B cell (primary cell): ENCODE measurements around the gene MBD3. TPM values are rescaled to one million over a fixed set of nuclear protein-coding genes. Genes with fewer than 3 reads are reported as not detected.

Experiments
- ATAC-seq: fragments of 200-7000 bp; cut with Tn5 transposase; one replicate; pipeline ENCODE4 v1.10.0; 2021; ENCODE audit warnings: low read depth, mild to moderate bottlenecking, moderate number of reproducible peaks, moderate library complexity
- CTCF ChIA-PET: fragments of 350-600 bp; sonication (Branson Sonifier 250); formaldehyde crosslinking; loops from one replicate; lab custom pipeline; 2021; ENCODE audit warnings: antibody characterized with exemption, inconsistent platforms; lab: Charles Lee
- POLR2A ChIA-PET: fragments of 350-600 bp; sonication (Branson Sonifier 250); formaldehyde crosslinking; loops from one replicate; lab custom pipeline; 2021; ENCODE audit warnings: antibody characterized with exemption; lab: Charles Lee
- DNase-seq: peaks from one replicate; pipeline ENCODE4 v3.0.0; 2013
- H2AFZ ChIP-seq: 2 replicates; pipeline ENCODE4 v1.6.1; 2012; ENCODE audit warnings: mild to moderate bottlenecking, low read depth, low read length; ENCODE audit not compliant: insufficient read depth, poor library complexity, severe bottlenecking
- H3K27ac ChIP-seq, 2 donors: 1 replicate in 1 of 2; 2 replicates in 1 of 2; pipeline ENCODE4 v1.5.1; 2012 to 2013; ENCODE audit warnings: low read length in 2 of 2, mild to moderate bottlenecking in 2 of 2, moderate library complexity in 1 of 2
- H3K27me3 ChIP-seq, 4 experiments: fragments of 200-600 bp in 1 of 4; sonication (generic) in 1 of 4; replicated peaks in 1 of 4; 1 replicate in 2 of 4; 2 replicates in 2 of 4; pipeline versions ENCODE4 v1.6.1 to v1.7.0; 2013 to 2016; ENCODE audit warnings: low read length in 3 of 4, mild to moderate bottlenecking in 2 of 4, mixed read lengths in 1 of 4, moderate library complexity in 1 of 4; ENCODE audit not compliant: insufficient read depth in 4 of 4, control insufficient read depth in 3 of 4; ENCODE audit errors: control extremely low read depth in 1 of 4
- H3K36me3 ChIP-seq, 2 experiments: replicated peaks in 1 of 2; 1 replicate in 1 of 2; 2 replicates in 1 of 2; pipeline versions ENCODE4 v1.6.1 to v1.7.1; 2013; ENCODE audit warnings: low read length in 1 of 2; ENCODE audit not compliant: insufficient read depth in 2 of 2, control insufficient read depth in 1 of 2; ENCODE audit errors: control extremely low read depth in 1 of 2, extremely low read depth in 1 of 2
- H3K4me1 ChIP-seq, 2 donors: fragments of 200-600 bp in 1 of 2; sonication (generic) in 1 of 2; 1 replicate in 1 of 2; 2 replicates in 1 of 2; pipeline versions ENCODE4 v1.5.1 to v1.6.1; 2013 to 2017; ENCODE audit warnings: low read length in 2 of 2; ENCODE audit not compliant: control insufficient read depth in 2 of 2, insufficient read depth in 2 of 2
- H3K4me2 ChIP-seq: replicated peaks from 2 replicates; pipeline ENCODE3; 2012; ENCODE audit warnings: mild to moderate bottlenecking, low read depth, low read length; ENCODE audit not compliant: poor library complexity, severe bottlenecking
- H3K4me3 ChIP-seq, 5 experiments: fragments of 200-600 bp in 1 of 5; sonication (generic) in 1 of 5; 1 replicate in 3 of 5; 2 replicates in 2 of 5; pipeline versions ENCODE4 v1.5.1 to v1.7.0; 2011 to 2016; ENCODE audit warnings: low read length in 4 of 5, mild to moderate bottlenecking in 4 of 5, low read depth in 2 of 5, control low read depth in 1 of 5, moderate library complexity in 1 of 5; ENCODE audit not compliant: insufficient read depth in 1 of 5; ENCODE audit errors: control extremely low read depth in 1 of 5, extremely low read depth in 1 of 5
- H3K79me2 ChIP-seq: fragments of 200-600 bp; sonication (generic); one replicate; pipeline ENCODE4 v1.6.0; 2016; ENCODE audit warnings: low read length; ENCODE audit not compliant: control insufficient read depth, insufficient read depth
- H3K9ac ChIP-seq: fragments of 200-600 bp; sonication (generic); 2 replicates; pipeline ENCODE4 v1.6.1; 2017; ENCODE audit warnings: mild to moderate bottlenecking, low read length, moderate library complexity
- H3K9me3 ChIP-seq, 3 donors: one replicate each; pipeline versions ENCODE4 v1.6.1 to v1.7.1; 2013; ENCODE audit warnings: low read length in 2 of 3; ENCODE audit not compliant: control insufficient read depth in 2 of 3, insufficient read depth in 1 of 3; ENCODE audit errors: control extremely low read depth in 1 of 3
- H4K20me1 ChIP-seq: 2 replicates; pipeline ENCODE4 v1.6.0; 2012; ENCODE audit warnings: mild to moderate bottlenecking, low read length; ENCODE audit not compliant: insufficient read depth, control insufficient read depth, poor library complexity, severe bottlenecking
- H3K27ac Mint-ChIP-seq: one replicate; pipeline ENCODE4 v1.8.0; 2021; ENCODE audit warnings: mixed read lengths
- H3K27me3 Mint-ChIP-seq: one replicate; pipeline ENCODE4 v1.8.0; 2021; ENCODE audit warnings: mixed read lengths
- H3K4me1 Mint-ChIP-seq: one replicate; pipeline ENCODE4 v1.8.0; 2021; ENCODE audit warnings: mixed read lengths
- H3K4me3 Mint-ChIP-seq: one replicate; pipeline ENCODE4 v1.8.0; 2021; ENCODE audit warnings: mixed read lengths
- H3K9me3 Mint-ChIP-seq: one replicate; pipeline ENCODE4 v1.8.0; 2022; ENCODE audit warnings: mixed read lengths; ENCODE audit not compliant: insufficient read depth
- EZH2 ChIP-seq: IDR thresholded peaks from 2 replicates; pipeline ENCODE4 v1.6.1; 2012; ENCODE audit warnings: borderline replicate concordance, low read depth, mild to moderate bottlenecking, moderate library complexity, low read length; ENCODE audit not compliant: insufficient read depth, poor library complexity, severe bottlenecking
- WGBS: methylation state at CpG from one replicate; pipeline ENCODE4 v1.1.5; 2013; ENCODE audit warnings: missing lambda C conversion rate; ENCODE audit not compliant: insufficient coverage; 5-methylcytosine and 5-hydroxymethylcytosine counted together
- intact Hi-C: fragments of 100-400 bp; cut with micrococcal nuclease; formaldehyde crosslinking; loops from one replicate; pipeline ENCODE4 v1.10.0; 2022
- polyA plus RNA-seq: library from polyadenylated mRNA; depleted of rRNA; stranded (reverse); fragments of >200 nt; gene quantifications from 2 replicates; pipeline ENCODE4 v1.2.3, GENCODE V29; 2012
- total RNA-seq, 2 donors: library from RNA; stranded (reverse); fragments of 120-200 nt in 1 of 2; gene quantifications; 1 replicate in 1 of 2; 2 replicates in 1 of 2; pipeline versions ENCODE4 v1.2.3 to v1.2.4, GENCODE V29; 2013 to 2022
- TF ChIP-seq, protein P1 (sequence below): fragments of 200-600 bp; IDR thresholded peaks from one replicate; pipeline ENCODE4 v1.8.0; 2022; ENCODE audit warnings: antibody characterized with exemption, mild to moderate bottlenecking

The MBD3 gene
- total and polyA plus RNA-seq, 2 donors (not counting 1 experiment from before 2014, with no cell fraction given), result 48.1 to 84.6 TPM

DNA sequence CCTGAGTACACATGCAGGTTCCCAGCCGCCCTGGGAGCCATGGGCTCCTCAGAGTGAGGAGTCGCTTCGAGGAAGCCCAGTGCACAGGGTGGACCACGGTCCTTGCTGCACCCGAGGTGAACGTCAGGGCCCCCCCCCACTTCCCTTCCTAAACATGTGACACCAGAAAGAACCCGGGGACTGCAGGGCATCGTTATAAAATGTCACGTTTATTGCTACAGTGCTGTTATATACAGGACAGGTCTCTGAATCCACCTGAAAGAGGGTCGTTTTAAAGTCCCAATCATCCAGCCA, 16.4 kb upstream of the MBD3 start:
- peaks cover 54% of the 10 kb centered on the region for H4K20me1 ChIP-seq
- peaks cover 16% of the 10 kb centered on the region for H3K79me2 ChIP-seq
- H3K27ac ChIP-seq, result peak overlapping the region in 1 of 2 donors; percentile 48
- H3K27me3 ChIP-seq, result no peaks in the 10 kb centered on the region
- Mint-ChIP-seq H3K4me1 (peaks cover 40% of the 10 kb centered on the region), H3K9me3 (no peaks in the 10 kb centered on the region), H3K27ac (peak overlapping the region; percentile 20), H3K4me3 (no peak overlapping the region), H3K27me3 (no peaks in the 10 kb centered on the region)
- 7% methylated on average over 5 of the region's 10 CpGs for WGBS
- peak overlapping the region; percentile 63 for H3K4me2 ChIP-seq
- H3K36me3 ChIP-seq, result peaks cover 0 to 44% of the 10 kb centered on the region in 2 experiments
- ChIA-PET POLR2A (interaction anchor here (0.7 kb wide), 1 partner anchor 63 kb away, joined by 4 read pairs; no protein-coding TSS in a partner anchor), CTCF (no interaction called here)
- DNase-seq, result peak; percentile 42
- H3K4me3 ChIP-seq, result peak overlapping the region in 1 of 5 experiments; percentile 29
- intact Hi-C loops, result loop anchor here (5.0 kb wide), 1 partner anchor 158 kb away; no protein-coding TSS in a partner anchor
- no peak for TF ChIP-seq EZH2
- TF ChIP-seq, protein P1, sequence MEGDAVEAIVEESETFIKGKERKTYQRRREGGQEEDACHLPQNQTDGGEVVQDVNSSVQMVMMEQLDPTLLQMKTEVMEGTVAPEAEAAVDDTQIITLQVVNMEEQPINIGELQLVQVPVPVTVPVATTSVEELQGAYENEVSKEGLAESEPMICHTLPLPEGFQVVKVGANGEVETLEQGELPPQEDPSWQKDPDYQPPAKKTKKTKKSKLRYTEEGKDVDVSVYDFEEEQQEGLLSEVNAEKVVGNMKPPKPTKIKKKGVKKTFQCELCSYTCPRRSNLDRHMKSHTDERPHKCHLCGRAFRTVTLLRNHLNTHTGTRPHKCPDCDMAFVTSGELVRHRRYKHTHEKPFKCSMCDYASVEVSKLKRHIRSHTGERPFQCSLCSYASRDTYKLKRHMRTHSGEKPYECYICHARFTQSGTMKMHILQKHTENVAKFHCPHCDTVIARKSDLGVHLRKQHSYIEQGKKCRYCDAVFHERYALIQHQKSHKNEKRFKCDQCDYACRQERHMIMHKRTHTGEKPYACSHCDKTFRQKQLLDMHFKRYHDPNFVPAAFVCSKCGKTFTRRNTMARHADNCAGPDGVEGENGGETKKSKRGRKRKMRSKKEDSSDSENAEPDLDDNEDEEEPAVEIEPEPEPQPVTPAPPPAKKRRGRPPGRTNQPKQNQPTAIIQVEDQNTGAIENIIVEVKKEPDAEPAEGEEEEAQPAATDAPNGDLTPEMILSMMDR, result no peak
- H2AFZ ChIP-seq, result no peak overlapping the region
- H3K4me1 ChIP-seq, result peaks cover 28 to 43% of the 10 kb centered on the region in 2 donors
- no peak for ATAC-seq
- H3K9ac ChIP-seq, result no peak overlapping the region
- H3K9me3 ChIP-seq, result no peaks in the 10 kb centered on the region

DNA sequence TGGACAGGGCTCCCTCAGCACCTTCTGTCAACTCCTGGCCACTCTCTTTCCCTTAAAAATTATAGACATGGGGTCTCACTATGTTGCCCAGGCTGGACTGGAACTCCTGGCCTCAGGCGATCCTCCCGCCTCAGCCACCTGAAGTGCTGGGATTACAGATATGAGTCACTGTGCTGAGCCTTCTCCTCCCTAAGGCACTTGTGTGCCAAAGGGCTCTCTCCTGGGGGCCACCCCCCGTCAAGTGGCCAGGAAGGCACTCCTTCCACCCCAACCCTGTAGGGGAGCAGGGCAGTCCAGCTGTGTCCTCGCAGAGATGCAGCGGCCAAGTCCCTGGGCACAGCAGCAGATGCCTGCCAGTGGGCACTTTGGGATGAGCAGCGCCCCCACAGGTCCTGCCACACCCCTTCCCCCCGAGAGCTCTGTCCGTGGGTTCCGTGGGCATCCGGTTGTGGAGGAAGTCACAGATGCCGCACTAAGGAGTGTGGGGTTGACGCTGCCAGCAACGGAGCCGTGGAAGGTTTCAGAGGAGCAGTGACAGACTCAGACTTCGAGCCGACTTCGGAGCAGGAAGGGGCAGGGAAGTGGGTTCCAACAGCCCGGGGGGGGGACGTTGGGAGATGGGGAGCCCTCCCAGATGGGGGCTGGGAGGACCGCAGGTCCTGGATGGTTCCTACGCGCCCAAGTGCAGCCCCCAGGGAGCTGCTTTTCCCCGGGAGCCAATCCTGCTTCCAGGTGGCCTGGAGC, 15.9 kb upstream of the MBD3 start:
- Mint-ChIP-seq H3K4me3 (peak overlapping the region; percentile 39), H3K27ac (peak overlapping the region; percentile 72), H3K9me3 (no peaks in the 10 kb centered on the region), H3K27me3 (no peaks in the 10 kb centered on the region), H3K4me1 (peaks cover 42% of the 10 kb centered on the region)
- peaks cover 31 to 47% of the 10 kb centered on the region in 2 donors for H3K4me1 ChIP-seq
- H4K20me1 ChIP-seq, result peaks cover 49% of the 10 kb centered on the region
- H3K27ac ChIP-seq, result peak overlapping the region in 1 of 2 donors; percentile 48
- peaks cover 0 to 39% of the 10 kb centered on the region in 2 experiments for H3K36me3 ChIP-seq
- peaks cover 21% of the 10 kb centered on the region for H3K79me2 ChIP-seq
- H3K9ac ChIP-seq, result no peak overlapping the region
- WGBS, result 21% methylated on average over 23 of the region's 23 CpGs
- POLR2A ChIA-PET, result interaction anchor here (0.5 to 1.3 kb wide), 3 partner anchors 43 to 203 kb away, joined by 3 to 5 read pairs (median 4); no protein-coding TSS in a partner anchor
- peak overlapping the region in 1 of 5 experiments; percentile 29 for H3K4me3 ChIP-seq
- peak overlapping the region; percentile 63 for H3K4me2 ChIP-seq
- DNase-seq, result peak; percentile 44
- no peaks in the 10 kb centered on the region for H3K9me3 ChIP-seq
- ATAC-seq, result no peak
- CTCF ChIA-PET, result no interaction called here
- no peak for TF ChIP-seq EZH2
- TF ChIP-seq, protein P1, result no peak
- no peak overlapping the region for H2AFZ ChIP-seq
- intact Hi-C loops, result loop anchor here (5.0 kb wide), 1 partner anchor 159 kb away; no protein-coding TSS in a partner anchor
- no peaks in the 10 kb centered on the region for H3K27me3 ChIP-seq
